Measurements from ENCODE around the gene APBB1IP. TPM values are rescaled to one million over a fixed set of nuclear protein-coding genes. Genes with fewer than 3 reads are reported as not detected.
A peak's percentile ranks its signal among the peaks of the same experiment; 100 is the strongest.
"Not testable (repeated sequence)": the region's sequence is repeated elsewhere in the genome, so short reads cannot be mapped to it uniquely, and the experiment has no call there.

Gene APBB1IP
- total and polyA plus RNA-seq, 2 donors (not counting 1 experiment from before 2014, with no cell fraction given) = 60.1 to 97.0 TPM

DNA sequence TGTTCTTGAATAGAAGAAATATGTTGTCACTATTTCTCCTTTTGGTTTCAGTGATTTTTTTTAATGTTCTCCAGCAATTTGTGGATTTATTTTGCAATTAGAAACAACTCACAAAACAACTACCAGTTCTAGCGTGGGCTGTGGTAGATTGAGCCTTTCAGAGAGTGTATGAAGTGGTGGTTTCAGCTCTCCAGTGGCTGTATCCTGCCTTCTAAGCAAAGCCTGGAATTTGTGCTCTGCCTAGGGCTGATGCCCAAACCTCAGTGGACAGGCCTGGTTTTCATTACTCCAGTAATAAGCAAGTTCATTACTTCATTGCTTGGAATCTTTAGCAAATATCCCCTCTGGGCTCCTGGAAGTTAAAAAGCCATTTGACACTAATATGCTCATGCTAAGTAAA is 35.9 kb downstream of the APBB1IP start:
- CTCF ChIA-PET = no interaction called here
- WGBS (ENCODE audit: insufficient coverage) = no CpG with 5 or more reads among the region's 1 CpG
- ATAC-seq (ENCODE audit: low read depth) = no peak

DNA sequence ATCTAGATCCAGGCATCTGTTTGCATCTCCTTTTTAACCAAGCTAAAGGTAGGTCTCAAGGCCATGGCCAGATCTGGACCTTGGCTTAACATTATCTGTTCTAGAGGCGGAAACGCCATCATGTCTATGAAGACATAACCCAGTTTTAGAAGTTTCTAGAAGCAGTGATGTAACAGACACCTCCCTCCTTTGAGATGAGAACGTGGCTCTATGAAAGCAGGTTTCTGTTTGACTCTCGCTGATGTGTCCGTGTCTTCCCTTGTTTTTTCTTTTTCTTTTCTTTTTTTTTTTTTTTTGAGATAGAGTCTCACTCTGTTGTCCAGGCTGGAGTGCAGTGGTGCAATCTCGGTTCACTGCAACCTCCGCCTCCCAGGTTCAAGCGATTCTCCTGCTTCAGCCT is 36.7 kb downstream of the APBB1IP start:
- POLR2A ChIA-PET; H3K4me2 ChIP-seq (replicated peaks; ENCODE audit: low read depth, low read length, poor library complexity, severe bottlenecking); H3K27me3 ChIP-seq (replicated peaks in 1 of 4; ENCODE audit: control extremely low read depth in 1 of 4, control insufficient read depth in 3 of 4, insufficient read depth in 4 of 4, low read length in 3 of 4); H3K27me3 Mint-ChIP-seq; DNase-seq; H3K4me3 Mint-ChIP-seq; H3K9me3 Mint-ChIP-seq (ENCODE audit: insufficient read depth); intact Hi-C loops (cut with micrococcal nuclease); ATAC-seq (ENCODE audit: low read depth); H3K9ac ChIP-seq (ENCODE audit: low read length); CTCF ChIA-PET; H3K4me3 ChIP-seq (ENCODE audit: control extremely low read depth in 1 of 5, extremely low read depth in 1 of 5, insufficient read depth in 1 of 5, low read depth in 2 of 5, low read length in 4 of 5); H3K9me3 ChIP-seq (ENCODE audit: control extremely low read depth in 1 of 3, control insufficient read depth in 2 of 3, insufficient read depth in 1 of 3, low read length in 2 of 3): not testable (repeated sequence)
- Histone ChIP-seq H3K27ac (ENCODE audit: low read length in 2 of 2) (peak overlapping the region; percentile 31 to 73), H2AFZ (ENCODE audit: insufficient read depth, low read depth, low read length, poor library complexity, severe bottlenecking) (peak overlapping the region; percentile 5), H3K36me3 (replicated peaks in 1 of 2; ENCODE audit: control extremely low read depth in 1 of 2, control insufficient read depth in 1 of 2, extremely low read depth in 1 of 2, insufficient read depth in 2 of 2, low read length in 1 of 2) (peaks cover 0 to 15% of the 10 kb centered on the region in 2 experiments), H3K79me2 (ENCODE audit: control insufficient read depth, insufficient read depth, low read length) (peaks cover 95% of the 10 kb centered on the region), H3K4me1 (ENCODE audit: control insufficient read depth in 2 of 2, insufficient read depth in 2 of 2, low read length in 2 of 2) (peaks cover 69 to 74% of the 10 kb centered on the region in 2 donors), H4K20me1 (ENCODE audit: control insufficient read depth, insufficient read depth, low read length, poor library complexity, severe bottlenecking) (peaks cover 15% of the 10 kb centered on the region)
- Mint-ChIP-seq H3K27ac (peak overlapping the region; percentile 90), H3K4me1 (peaks cover 70% of the 10 kb centered on the region)
- WGBS (ENCODE audit: insufficient coverage) = 100% methylated on average over 3 of the region's 8 CpGs

More for the DNA sequence above, 35.9 kb downstream of the APBB1IP start:
- H3K4me3 Mint-ChIP-seq = peak overlapping the region; percentile 19
- POLR2A ChIA-PET = no interaction called here
- Histone ChIP-seq H2AFZ (ENCODE audit: insufficient read depth, low read depth, low read length, poor library complexity, severe bottlenecking) (no peak overlapping the region), H3K4me3 (ENCODE audit: control extremely low read depth in 1 of 5, extremely low read depth in 1 of 5, insufficient read depth in 1 of 5, low read depth in 2 of 5, low read length in 4 of 5) (no peak overlapping the region), H3K4me2 (replicated peaks; ENCODE audit: low read depth, low read length, poor library complexity, severe bottlenecking) (peak overlapping the region; percentile 23), H3K4me1 (ENCODE audit: control insufficient read depth in 2 of 2, insufficient read depth in 2 of 2, low read length in 2 of 2) (peaks cover 70 to 73% of the 10 kb centered on the region in 2 donors), H3K79me2 (ENCODE audit: control insufficient read depth, insufficient read depth, low read length) (peaks cover 97% of the 10 kb centered on the region), H3K36me3 (replicated peaks in 1 of 2; ENCODE audit: control extremely low read depth in 1 of 2, control insufficient read depth in 1 of 2, extremely low read depth in 1 of 2, insufficient read depth in 2 of 2, low read length in 1 of 2) (peaks cover 0 to 15% of the 10 kb centered on the region in 2 experiments), H3K9ac (ENCODE audit: low read length) (peak overlapping the region; percentile 16), H3K27me3 (replicated peaks in 1 of 4; ENCODE audit: control extremely low read depth in 1 of 4, control insufficient read depth in 3 of 4, insufficient read depth in 4 of 4, low read length in 3 of 4) (no peaks in the 10 kb centered on the region), H3K9me3 (ENCODE audit: control extremely low read depth in 1 of 3, control insufficient read depth in 2 of 3, insufficient read depth in 1 of 3, low read length in 2 of 3) (peaks cover 0 to 7% (median 0%) of the 10 kb centered on the region in 3 donors), H3K27ac (ENCODE audit: low read length in 2 of 2) (peak overlapping the region; percentile 28 to 73), H4K20me1 (ENCODE audit: control insufficient read depth, insufficient read depth, low read length, poor library complexity, severe bottlenecking) (peaks cover 15% of the 10 kb centered on the region)
- peaks cover 73% of the 10 kb centered on the region for H3K4me1 Mint-ChIP-seq
- no peaks in the 10 kb centered on the region for H3K9me3 Mint-ChIP-seq (ENCODE audit: insufficient read depth)
- H3K27me3 Mint-ChIP-seq = no peaks in the 10 kb centered on the region
- TF ChIP-seq, protein P1, sequence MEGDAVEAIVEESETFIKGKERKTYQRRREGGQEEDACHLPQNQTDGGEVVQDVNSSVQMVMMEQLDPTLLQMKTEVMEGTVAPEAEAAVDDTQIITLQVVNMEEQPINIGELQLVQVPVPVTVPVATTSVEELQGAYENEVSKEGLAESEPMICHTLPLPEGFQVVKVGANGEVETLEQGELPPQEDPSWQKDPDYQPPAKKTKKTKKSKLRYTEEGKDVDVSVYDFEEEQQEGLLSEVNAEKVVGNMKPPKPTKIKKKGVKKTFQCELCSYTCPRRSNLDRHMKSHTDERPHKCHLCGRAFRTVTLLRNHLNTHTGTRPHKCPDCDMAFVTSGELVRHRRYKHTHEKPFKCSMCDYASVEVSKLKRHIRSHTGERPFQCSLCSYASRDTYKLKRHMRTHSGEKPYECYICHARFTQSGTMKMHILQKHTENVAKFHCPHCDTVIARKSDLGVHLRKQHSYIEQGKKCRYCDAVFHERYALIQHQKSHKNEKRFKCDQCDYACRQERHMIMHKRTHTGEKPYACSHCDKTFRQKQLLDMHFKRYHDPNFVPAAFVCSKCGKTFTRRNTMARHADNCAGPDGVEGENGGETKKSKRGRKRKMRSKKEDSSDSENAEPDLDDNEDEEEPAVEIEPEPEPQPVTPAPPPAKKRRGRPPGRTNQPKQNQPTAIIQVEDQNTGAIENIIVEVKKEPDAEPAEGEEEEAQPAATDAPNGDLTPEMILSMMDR (IDR thresholded peaks at IDR 0.05) = no peak
- no peak for TF ChIP-seq EZH2 (IDR thresholded peaks at IDR 0.05; ENCODE audit: borderline replicate concordance, insufficient read depth, low read depth, low read length, poor library complexity, severe bottlenecking)
- intact Hi-C loops (cut with micrococcal nuclease) = no loop called here
- no peak for DNase-seq
- peak overlapping the region; percentile 80 for H3K27ac Mint-ChIP-seq

Measured in B cell (primary cell).